ENCODE measurements around the gene TUBA3E.
"Not testable (repeated sequence)": the region's sequence is repeated elsewhere in the genome, so short reads cannot be mapped to it uniquely, and the experiment has no call there.

TUBA3E gene

GRCh38 chr2:130142396-130143265, 55.6 kb downstream of the TUBA3E start:
- not testable (repeated sequence) for DNase-seq

Data from activated CD4-positive, alpha-beta T cell treated with anti-CD3 and anti-CD28 coated beads, Interleukin-2, amount 50 U/mL, for 1 hour (primary cell).